Camera-type eye (tissue), 1 donor: ENCODE measurements around the gene CDH19. TPM values are rescaled to one million over a fixed set of nuclear protein-coding genes. Genes with fewer than 3 reads are reported as not detected.

Source experiments
- total RNA-seq: library from RNA; depleted of rRNA; stranded (reverse); fragments of >200 nt; gene quantifications from one replicate; pipeline ENCODE4 v1.2.3, GENCODE V29; 2014

Gene CDH19, protein sequence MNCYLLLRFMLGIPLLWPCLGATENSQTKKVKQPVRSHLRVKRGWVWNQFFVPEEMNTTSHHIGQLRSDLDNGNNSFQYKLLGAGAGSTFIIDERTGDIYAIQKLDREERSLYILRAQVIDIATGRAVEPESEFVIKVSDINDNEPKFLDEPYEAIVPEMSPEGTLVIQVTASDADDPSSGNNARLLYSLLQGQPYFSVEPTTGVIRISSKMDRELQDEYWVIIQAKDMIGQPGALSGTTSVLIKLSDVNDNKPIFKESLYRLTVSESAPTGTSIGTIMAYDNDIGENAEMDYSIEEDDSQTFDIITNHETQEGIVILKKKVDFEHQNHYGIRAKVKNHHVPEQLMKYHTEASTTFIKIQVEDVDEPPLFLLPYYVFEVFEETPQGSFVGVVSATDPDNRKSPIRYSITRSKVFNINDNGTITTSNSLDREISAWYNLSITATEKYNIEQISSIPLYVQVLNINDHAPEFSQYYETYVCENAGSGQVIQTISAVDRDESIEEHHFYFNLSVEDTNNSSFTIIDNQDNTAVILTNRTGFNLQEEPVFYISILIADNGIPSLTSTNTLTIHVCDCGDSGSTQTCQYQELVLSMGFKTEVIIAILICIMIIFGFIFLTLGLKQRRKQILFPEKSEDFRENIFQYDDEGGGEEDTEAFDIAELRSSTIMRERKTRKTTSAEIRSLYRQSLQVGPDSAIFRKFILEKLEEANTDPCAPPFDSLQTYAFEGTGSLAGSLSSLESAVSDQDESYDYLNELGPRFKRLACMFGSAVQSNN
- total RNA-seq: 9.6 TPM

DNA sequence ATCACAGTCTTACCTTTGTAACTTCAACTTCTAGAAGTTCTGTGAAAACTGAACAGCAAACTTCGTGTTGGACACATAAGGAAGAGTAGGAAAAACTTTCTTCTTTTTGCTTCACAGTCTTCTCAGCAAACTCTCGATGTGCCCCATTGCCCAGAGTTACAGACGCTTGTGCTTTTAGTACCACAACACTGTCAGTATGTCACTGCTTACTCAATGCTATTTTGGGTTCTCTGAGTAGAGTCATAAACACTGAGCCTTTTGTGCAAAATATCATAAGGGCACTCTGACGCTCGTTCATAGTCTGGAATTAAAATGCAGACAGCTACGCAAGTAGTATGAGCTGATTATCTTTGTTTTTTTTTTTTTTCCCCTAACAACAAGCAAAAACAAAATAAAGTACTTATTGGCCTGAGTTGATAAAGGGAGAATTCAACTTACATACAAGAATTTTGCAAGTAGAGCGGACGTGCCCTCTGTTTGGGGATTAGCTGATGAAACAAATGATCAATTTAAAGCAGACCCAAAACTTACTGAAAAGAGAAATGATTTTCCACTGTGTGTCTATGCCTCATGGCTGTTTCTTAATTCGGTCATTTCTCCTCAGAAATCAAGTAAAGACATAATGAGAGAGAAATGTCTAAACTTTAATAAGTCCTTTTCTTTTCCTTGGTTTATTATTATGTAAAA, at the start of gene CDH19:
Gene CDH19 (minus strand): TSS at position 150 of the 687 bp plus-strand sequence. CDS start 31,886 bp downstream, outside the sequence.

